GM12872 (cell line): Measurements from ENCODE around the gene GMPS.

Experiments
- CTCF ChIP-seq: IDR thresholded peaks from 3 replicates; pipeline ENCODE4 v1.5.1; 2011; ENCODE audit warnings: low read depth, mild to moderate bottlenecking, low read length, moderate library complexity; ENCODE audit not compliant: insufficient read depth

GMPS gene

GRCh38 chr3:155885292-155885691, 14.8 kb downstream of the GMPS start:
- no peak for TF ChIP-seq CTCF

GRCh38 chr3:155886915-155887314, 16.5 kb downstream of the GMPS start:
- TF ChIP-seq CTCF, result no peak

GRCh38 chr3:155889212-155889611, 18.8 kb downstream of the GMPS start:
- no peak for TF ChIP-seq CTCF

GRCh38 chr3:155889952-155890351, 19.5 kb downstream of the GMPS start:
- TF ChIP-seq CTCF, result no peak

GRCh38 chr3:155890671-155891190, 20.3 kb downstream of the GMPS start:
- no peak for TF ChIP-seq CTCF

GRCh38 chr3:155891321-155891720, 20.9 kb downstream of the GMPS start:
- no peak for TF ChIP-seq CTCF

GRCh38 chr3:155895379-155895900, 25.0 kb downstream of the GMPS start:
- TF ChIP-seq CTCF, result no peak
